Measurements from ENCODE around the gene HDHD5.

The HDHD5 gene

GRCh38 chr22:17158568-17159503, at the start of gene HDHD5:
Gene HDHD5, minus strand, starts transcription at chr22:17159277. Its CDS starts 26 bp downstream, at chr22:17159251.
- DNase-seq (ENCODE audit: low spot score), result peak; percentile 87

DNA sequence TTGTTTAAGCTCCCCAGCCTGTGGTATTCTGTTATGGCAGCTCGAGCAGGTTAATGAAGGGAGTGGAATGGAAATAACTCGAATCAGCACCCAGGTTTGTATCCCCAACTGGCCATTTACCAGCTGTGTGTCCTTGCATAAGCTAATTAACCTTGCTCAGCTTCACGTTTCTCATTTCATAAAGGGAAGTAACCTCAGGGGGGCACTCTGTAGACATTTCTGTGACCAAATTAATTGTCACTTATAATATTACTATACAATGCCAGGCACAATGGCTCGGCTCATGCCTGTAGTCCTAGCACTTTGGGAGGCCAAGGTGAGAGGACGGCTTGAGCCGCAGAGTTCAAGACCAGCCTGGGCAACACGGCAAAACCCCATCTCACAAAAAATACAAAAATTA, 46.4 kb upstream of the HDHD5 start:
- peak; percentile 51 for DNase-seq (ENCODE audit: low spot score)

GRCh38 chr22:17201285-17201945, 42.3 kb upstream of the HDHD5 start:
- no peak for DNase-seq (ENCODE audit: low spot score)

GRCh38 chr22:17199003-17199731, 40.1 kb upstream of the HDHD5 start:
- no peak for DNase-seq (ENCODE audit: low spot score)

DNA sequence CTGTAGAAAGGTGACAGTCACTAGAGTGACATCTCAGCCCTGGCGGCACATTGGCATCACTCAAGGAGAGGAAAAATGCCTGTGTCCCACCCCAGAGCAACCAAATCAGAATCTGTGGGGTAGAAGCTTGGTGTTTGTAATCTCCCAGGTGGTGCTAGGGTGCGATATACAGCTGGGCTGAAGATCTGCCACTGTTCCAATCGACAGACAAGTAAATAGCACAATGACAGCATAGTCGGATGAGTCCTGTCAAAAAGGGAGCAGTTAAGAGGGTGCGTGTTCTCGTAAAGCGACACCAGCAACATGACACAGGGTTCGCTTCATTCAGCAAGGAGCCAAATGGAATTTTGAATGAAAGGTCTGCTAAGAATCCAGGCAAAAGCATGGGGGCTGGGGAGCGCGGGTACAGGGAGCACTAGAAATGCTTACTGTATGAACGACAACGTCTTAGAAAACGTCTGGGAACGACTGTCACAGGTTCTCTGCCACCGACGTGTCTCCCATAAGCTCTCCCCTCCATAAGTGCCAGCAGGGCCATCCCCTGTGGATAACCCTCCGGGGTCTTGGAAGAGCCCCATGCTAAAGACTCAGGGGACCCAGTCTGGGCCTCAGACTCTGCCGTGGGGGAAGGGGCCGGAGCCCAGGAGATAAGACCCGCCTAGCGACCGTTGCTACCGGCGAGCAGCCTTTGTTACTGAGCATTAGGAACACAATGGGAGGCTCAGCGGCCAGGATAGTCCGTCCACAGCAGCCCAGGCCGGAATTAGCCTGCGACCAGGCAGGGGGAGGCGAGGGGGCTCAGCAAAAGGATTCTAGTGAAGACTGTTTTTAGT, 39.3 kb upstream of the HDHD5 start:
- DNase-seq (ENCODE audit: low spot score), result no peak

DNA sequence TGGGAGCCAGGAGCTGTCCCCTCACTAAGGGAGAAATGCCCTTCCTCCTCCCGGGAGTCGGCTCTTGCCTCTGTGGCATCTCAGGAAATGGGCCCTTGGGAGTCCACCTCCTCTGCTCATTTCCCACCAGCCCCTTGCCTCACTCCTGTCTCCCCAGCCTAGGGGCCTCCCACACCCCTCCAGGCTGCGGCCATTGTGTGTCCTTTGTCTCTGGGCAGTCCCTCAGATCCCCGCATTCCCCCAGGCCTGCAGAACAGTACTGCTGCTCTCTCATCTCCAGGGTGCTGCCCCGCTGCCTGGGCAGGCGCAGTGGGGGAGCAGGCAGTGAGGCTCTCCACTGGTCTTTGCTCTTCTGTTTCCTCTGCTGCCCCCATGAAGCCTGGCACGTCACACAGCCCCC, 35.1 kb upstream of the HDHD5 start:
- DNase-seq (ENCODE audit: low spot score), result no peak

DNA sequence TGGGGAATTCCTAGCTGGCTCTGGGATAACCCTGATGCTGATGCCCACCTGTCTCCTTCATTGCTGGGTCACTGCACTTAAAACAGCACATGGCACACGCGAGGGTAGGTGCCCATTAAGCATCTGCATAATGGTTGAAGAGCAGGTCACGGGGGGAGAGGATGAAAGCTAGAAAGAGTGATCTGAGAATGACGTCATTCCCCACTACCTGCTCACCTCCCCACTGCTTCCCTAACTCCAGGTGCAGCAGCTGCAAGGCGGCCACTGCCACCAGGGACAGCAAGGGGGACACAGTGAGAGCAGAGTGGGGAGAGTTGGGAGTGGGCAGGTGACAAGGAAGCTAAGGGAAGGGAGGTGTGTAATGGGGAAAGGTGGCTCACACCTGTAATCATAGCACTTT, 33.1 kb upstream of the HDHD5 start:
- no peak for DNase-seq (ENCODE audit: low spot score)

DNA sequence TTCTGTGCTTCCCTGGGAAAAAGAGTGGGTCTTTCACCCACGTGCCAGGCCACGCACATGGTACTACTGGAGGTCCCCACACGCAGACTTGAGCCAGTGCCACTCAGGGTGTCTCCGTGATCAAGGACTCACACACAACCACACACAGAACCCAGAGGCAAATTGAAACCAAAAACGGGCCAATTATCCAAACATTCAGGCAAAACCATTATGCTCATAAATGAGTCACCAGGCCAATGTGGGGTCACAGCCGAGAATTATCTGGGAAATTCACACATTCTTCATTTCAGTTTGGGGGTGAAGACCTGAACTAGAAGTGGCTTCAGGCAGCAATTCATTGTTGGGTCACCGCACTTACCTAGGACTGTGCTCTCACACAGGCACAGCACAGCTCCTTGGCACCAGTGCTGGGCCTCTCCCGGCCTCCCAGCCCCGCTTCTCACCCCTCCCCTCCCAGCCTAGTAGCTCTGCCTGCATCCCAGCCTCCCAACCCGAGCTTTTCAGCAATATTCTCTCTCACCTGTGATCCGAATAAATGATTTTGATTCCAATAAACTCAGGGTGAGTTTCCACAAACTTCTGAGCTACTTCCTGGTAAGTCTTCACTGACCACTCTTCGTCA, 32.2 kb upstream of the HDHD5 start:
- no peak for DNase-seq (ENCODE audit: low spot score)

DNA sequence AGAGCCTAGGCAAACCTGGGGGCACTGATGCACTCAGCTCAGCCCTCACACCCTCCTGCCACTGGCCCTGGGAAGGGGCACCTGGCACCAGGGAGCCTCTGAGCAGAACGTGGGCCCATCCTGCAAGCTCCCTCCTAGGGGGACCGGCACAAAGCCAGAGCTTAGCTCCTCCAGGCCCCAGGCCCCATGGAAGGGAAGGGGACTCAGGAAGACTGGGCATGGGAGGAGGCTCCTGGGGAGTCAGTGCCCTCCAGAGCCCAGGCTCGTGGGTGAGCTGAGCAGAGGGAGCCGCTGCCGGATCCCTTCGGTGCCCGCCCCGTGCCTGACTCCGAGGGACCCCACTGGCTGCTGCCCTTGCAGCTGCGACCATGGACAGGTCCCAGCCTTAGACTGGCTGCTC, 31.6 kb upstream of the HDHD5 start:
- no peak for DNase-seq (ENCODE audit: low spot score)

DNA sequence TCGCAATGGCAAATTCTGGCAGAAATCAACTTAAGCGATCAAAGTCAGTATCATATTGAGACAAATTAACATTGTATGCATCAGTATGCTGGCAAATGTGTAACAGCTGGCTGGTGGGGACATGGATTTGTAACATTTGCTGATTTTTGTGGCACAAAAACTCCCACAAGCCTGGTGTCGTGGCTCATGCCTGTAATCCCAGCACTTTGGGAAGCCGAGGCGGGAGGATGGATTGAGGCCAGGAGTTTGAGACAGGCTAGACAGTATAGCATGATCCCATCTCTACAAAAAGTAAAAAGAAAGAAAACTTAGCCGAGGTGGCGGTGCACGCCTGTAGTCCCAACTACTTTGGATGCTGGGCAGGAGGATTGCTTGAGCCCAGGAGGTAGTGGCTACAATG, 17.6 kb upstream of the HDHD5 start:
- DNase-seq (ENCODE audit: low spot score), result no peak

DNA sequence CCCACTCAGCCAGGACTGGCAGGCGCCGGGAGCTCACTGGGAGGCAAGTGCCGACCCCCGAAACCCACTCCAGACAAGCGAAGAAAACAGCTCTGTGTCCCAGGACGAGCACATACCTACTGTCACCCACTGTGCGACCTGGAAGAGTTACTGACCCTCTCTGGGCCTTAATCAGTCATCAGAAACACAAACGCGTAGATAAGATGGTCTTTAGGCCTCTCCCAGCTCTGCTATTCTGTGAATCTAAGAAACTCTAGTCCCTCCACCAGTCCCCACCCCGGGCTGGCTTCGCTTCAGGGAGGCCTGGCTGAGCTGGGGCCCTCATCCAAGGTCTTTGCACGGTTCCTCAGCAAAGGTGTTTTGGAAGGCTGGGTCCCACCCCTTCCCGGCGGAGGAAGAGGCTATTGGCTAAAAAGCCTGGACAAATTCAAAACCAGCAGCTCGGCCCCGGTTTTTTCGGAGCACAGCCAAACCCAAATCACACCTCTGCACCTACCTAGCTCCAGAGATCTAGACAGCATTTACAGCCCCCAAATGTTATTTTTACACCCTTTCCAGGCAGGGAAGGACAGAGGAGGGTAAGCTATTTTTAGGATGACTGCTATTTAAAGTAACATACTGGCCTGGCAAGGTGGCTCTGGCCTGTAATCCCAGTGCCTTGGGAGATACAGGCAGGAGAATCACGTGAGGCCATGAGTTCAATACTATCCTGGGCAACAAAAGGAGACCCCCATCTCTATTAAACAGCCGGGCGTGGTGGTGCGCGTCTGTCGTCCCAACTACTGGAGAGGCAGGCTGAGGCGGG, 13.2 kb upstream of the HDHD5 start:
- DNase-seq (ENCODE audit: low spot score), result no peak

- peak; percentile 86 for DNase-seq (ENCODE audit: low spot score)
These were observed 12.3 kb upstream of the HDHD5 start for GRCh38 chr22:17171153-17172028.

- DNase-seq (ENCODE audit: low spot score), result no peak
These were observed 8.4 kb upstream of the HDHD5 start for GRCh38 chr22:17167486-17167885.

DNA sequence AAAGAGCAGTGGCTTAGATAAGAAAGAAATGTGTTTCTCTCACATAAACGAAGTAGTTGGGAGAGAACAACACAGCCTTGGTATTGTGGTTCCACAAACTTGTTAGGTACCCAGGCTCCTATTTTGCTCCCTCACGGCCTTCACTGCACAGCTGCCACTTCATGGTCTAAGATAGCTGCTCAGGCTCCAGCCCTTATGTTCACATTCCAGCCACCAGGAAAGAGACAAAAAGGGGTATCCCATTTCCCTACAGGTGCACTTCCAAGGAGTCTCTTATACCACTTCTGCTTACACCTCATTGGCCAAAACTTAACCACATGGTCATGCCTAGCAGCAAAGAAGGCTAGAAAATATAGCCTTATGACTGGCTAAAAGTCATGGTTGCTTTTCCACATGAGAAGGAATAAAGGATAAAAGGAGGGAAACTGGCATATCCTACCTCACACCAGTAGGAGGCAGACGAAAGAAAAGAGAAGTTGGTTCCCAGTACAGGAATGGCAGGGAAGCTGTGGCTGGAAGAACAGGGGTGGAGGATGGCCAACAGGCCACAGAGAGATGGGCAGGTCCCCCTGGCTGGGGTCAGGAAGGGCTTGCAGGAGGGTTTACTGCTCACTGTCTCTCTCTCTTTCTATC, 5.4 kb upstream of the HDHD5 start:
- DNase-seq (ENCODE audit: low spot score), result no peak

DNA sequence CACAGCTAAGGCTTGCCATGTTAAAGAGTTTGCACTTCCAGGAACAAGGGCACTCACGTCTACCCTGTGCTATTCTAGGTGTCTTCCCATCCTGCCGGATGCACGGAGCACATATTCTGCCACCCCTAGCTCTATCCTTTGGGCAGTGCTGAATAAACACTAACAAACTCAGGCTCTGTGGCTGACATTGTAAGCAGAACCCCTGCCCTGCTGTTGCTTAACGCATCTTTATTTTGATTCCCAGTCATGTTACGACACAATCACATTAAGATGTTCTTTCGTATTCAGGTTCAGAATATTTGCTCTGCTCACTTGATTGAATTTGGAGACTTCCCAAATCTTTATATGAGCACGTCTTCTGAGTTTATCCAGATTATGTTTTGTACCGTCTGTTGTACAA, 3.7 kb upstream of the HDHD5 start:
- DNase-seq (ENCODE audit: low spot score), result no peak

GRCh38 chr22:17161991-17162390, 2.9 kb upstream of the HDHD5 start:
- DNase-seq (ENCODE audit: low spot score), result no peak

- no peak for DNase-seq (ENCODE audit: low spot score)
These were observed 451 bp upstream of the HDHD5 start for GRCh38 chr22:17159504-17159951.

GRCh38 chr22:17158176-17158567, 905 bp downstream of the HDHD5 start:
- no peak for DNase-seq (ENCODE audit: low spot score)

- no peak for DNase-seq (ENCODE audit: low spot score)
These were observed 1.4 kb downstream of the HDHD5 start for GRCh38 chr22:17157714-17158113.

Data from NAMALWA (cell line).